HG03378 (cell line): ENCODE results near the gene ATP6AP1.
"Not testable (repeated sequence)": the region's sequence is repeated elsewhere in the genome, so short reads cannot be mapped to it uniquely, and the experiment has no call there.

ENCODE experiments used
- ATAC-seq: cut with Tn5 transposase; IDR thresholded peaks from one replicate; pipeline ENCODE4 v1.9.1; 2021; ENCODE audit warnings: mild to moderate bottlenecking, moderate library complexity; ENCODE audit not compliant: unreplicated experiment

ATP6AP1 gene

DNA sequence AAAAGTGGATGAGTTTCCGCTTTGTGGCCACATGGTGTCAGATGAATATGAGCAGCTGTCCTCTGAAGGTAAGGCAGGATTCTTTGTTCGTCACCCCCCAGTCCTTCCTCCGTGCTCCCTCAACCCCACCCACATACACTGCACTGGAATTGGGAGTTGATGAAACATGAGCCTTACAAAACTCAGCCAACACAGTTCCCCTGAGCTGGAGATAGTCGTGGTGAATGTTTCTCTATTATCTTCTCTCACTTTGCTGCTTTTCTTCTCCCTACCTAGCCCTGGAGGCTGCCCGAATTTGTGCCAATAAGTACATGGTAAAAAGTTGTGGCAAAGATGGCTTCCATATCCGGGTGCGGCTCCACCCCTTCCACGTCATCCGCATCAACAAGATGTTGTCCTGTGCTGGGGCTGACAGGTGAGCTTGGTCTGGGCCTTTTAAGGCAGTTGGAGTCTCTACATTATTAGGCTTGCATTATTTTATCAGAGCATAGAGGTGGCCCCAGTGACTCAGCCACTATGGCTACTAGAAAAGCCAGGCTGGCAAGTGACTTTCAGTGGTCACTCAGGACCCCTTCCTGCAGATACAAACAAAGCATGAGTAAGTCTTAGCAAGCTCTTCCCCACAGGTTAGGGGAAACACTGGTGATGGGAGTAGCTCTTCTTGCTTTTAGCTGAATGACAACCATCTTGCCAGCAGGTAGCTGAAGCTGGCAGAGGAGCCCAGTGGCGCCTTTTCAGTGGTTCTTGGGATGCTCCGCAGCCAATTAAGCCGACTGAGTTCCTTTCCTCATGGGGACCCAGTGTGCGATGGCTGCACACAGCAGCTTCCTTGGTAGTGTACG is 28.7 kb upstream of the ATP6AP1 start:
- no peak for ATAC-seq

DNA sequence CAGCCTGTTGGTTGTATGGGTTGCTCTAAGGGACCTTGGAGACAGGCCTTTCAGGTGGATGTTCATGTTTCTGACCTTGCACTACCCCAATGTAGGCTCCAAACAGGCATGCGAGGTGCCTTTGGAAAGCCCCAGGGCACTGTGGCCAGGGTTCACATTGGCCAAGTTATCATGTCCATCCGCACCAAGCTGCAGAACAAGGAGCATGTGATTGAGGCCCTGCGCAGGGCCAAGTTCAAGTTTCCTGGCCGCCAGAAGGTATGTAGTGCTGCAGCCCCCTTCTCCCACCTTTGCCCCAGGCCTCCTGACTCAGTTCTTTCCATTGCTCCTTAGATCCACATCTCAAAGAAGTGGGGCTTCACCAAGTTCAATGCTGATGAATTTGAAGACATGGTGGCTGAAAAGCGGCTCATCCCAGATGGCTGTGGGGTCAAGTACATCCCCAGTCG is 28.1 kb upstream of the ATP6AP1 start:
- not testable (repeated sequence) for ATAC-seq

- ATAC-seq = no peak
Observed at GRCh38 chrX:154401045-154401799, 27.3 kb upstream of the ATP6AP1 start.

DNA sequence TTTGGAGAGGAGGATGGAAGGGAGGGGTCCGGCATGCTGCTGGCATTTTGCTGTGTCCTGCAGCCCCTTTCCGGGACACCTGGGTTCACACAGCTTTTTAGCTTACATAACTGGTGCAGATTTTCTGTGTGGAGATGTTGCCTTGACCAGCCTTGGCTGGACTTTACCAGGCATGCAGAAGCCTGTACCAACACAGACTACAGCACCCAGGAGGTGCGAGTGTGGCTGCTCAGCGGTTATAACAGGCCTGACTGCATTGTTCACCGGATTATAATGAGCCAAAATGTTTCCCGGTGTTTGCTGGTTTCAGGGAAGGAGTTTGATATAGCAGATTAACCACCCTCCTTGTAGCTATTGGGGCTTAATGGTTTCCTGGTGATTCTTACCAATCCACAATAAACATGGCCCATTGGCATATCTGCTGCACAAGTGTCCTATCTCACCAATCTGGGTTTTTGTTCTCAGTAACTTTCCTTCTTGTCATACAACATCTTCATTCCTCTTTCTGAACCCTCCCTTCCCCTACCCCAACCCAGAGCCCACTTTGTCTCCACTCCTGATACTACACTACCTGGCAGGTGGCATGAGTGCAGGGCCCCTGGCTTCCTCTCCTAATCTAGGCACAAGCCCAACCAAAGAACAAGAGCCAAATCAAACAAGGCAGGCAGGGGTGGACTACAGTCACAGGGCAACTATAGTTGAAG is 26.4 kb upstream of the ATP6AP1 start:
- ATAC-seq = no peak

- no peak for ATAC-seq
Observed at GRCh38 chrX:154402622-154403127, 25.8 kb upstream of the ATP6AP1 start.

- no peak for ATAC-seq
Observed at GRCh38 chrX:154403192-154403591, 25.3 kb upstream of the ATP6AP1 start.

- no peak for ATAC-seq
Observed at GRCh38 chrX:154403858-154404257, 24.6 kb upstream of the ATP6AP1 start.

DNA sequence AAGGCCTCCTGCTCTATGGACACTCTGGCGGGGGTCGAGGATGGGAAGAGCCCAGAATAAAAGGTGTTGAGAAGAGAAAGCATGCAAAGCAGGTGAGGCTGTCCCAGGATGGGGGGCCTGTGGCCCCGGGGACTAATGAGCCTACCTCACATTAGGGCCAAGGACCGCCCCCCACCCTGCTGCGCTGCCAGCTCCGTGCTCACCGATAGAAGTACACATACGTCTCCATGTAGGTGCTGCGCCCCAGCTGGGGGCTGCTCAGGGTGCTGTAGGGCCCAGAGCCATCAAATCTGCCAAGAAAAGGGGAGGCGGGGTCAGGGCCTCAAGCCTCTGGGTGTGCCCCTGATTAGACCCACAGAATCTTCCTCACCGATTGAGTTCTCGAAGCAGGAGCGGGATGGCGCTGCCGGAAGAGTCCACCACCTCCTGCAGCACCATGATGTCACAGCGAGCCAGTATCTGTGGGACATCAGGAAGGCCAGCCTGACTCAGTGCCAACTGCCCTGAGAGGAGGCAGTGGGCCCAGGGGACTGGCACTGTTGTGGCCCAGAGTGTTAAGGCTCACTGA is 23.8 kb upstream of the ATP6AP1 start:
- no peak for ATAC-seq

GRCh38 chrX:154408659-154409221 is 19.7 kb upstream of the ATP6AP1 start:
- ATAC-seq = no peak

DNA sequence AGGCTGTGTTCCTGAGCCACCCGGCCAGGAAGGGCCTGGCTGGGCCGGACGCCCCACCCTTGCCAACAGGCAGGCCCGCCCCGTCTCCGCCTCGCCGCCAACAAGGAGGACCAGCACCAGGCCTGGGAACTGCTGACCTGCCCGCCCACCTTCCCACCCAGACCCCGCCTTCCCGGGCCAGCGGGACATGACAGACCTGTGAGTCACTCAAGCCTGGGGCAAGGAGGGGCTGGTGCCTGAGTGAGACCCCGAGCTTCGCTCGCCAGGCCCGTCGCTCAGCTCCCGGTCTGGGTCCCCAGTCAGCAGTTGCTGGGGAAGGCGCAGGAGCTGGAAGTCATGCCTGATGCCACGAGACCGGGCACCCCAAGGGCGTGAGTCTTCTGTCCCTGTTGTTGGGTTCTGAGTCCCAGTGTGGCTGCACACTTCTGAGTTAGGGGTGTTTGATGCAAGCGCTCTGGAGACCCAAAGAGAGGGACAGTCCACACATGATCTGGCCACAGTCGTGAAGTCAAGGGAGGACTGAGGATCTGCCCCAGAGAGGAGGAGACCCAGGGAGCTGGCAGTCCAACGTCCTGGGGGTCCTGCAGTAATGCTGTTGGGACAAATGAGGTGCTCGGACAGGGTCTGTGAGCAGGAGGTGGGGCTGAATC is 19.1 kb upstream of the ATP6AP1 start, which contains the start of gene DNASE1L1:
Gene DNASE1L1 (minus strand): TSS at position 33 of the 650 bp plus-strand sequence. CDS start 3,686 bp downstream, outside the sequence.
- ATAC-seq = no peak

DNA sequence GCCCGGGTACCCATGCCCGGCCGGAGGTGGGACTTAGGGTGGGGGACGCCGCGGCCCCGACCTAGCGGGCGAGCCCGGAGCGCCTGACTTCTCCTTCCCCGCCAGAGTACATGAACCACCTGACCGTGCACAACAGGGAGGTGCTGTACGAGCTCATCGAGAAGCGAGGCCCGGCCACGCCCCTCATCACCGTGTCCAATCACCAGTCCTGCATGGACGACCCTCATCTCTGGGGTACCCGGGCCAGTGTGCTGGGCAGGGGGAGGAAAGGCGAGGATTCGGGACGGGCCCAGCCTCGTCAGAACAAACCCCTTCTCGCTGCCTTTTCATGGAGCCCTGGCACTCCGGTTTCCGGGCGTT is 16.5 kb upstream of the ATP6AP1 start:
- ATAC-seq = no peak

DNA sequence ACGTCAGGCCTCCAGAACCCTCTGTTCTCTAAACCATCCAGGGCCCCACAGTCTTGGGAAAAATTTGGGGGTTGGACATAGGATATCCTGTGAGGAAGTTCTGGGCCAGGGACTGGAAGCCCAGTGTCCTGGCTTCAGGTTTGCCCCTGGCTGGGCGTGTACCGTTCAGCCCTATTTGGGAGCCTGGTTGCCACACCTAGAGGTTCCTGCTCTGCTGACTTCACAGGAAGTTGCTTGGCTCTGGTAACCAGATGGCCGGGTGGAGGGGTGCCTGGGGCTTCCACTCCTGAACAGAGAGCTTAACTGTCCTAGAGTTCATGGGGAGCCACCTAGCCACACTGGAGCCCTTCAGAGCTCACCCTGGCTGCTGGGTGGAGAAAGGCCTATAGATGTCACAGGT is 16.0 kb upstream of the ATP6AP1 start:
- ATAC-seq = no peak

DNA sequence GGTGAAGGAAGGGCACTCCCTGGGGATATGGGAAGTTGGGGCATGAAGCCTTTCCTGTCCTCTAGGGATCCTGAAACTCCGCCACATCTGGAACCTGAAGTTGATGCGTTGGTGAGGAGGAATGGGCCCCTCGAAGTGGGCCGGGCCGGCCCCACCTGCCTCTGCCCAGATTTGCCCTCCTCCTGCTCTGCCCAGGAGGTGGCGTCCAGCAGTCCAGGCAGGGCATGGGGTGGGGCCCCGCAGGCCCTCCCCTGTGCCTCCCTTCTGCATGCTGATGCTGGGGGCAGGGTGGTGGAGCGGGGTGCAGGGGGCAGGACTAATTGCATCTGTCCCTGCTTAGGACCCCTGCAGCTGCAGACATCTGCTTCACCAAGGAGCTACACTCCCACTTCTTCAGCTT is 15.3 kb upstream of the ATP6AP1 start:
- no peak for ATAC-seq

- no peak for ATAC-seq
Observed at GRCh38 chrX:154417157-154417556, 11.3 kb upstream of the ATP6AP1 start.

DNA sequence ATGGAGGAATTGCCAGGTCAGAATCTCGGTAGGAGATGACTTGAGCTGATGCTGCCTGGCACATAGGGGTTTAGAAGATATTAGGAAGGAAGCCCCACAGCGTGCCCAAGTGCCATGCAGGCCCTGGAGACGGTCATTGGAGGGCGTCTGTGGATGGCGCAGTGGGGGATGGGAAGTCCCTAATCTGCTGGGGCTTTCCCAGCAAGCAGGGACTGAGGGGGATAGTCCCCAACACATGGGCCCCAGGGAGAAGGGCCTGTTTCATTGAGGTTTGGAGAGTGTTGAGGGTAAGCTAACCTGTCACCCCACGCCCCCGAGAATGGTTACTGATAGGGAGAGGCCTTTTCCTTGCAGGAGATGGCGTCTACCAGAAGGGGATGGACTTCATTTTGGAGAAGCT is 9.3 kb upstream of the ATP6AP1 start:
- ATAC-seq = no peak

GRCh38 chrX:154419688-154420401 is 8.6 kb upstream of the ATP6AP1 start:
- ATAC-seq = no peak

GRCh38 chrX:154420402-154420756 is 8.1 kb upstream of the ATP6AP1 start:
- ATAC-seq = no peak

GRCh38 chrX:154426916-154427770 is 1.3 kb upstream of the ATP6AP1 start:
- ATAC-seq = no peak

GRCh38 chrX:154429711-154430110 is 1.2 kb downstream of the ATP6AP1 start:
- ATAC-seq = no peak
